ENCODE measurements around the gene PLA2G4B. TPM values are rescaled to one million over a fixed set of nuclear protein-coding genes. Genes with fewer than 3 reads are reported as not detected.
A peak's percentile ranks its signal among the peaks of the same experiment; 100 is the strongest.

The PLA2G4B gene, protein sequence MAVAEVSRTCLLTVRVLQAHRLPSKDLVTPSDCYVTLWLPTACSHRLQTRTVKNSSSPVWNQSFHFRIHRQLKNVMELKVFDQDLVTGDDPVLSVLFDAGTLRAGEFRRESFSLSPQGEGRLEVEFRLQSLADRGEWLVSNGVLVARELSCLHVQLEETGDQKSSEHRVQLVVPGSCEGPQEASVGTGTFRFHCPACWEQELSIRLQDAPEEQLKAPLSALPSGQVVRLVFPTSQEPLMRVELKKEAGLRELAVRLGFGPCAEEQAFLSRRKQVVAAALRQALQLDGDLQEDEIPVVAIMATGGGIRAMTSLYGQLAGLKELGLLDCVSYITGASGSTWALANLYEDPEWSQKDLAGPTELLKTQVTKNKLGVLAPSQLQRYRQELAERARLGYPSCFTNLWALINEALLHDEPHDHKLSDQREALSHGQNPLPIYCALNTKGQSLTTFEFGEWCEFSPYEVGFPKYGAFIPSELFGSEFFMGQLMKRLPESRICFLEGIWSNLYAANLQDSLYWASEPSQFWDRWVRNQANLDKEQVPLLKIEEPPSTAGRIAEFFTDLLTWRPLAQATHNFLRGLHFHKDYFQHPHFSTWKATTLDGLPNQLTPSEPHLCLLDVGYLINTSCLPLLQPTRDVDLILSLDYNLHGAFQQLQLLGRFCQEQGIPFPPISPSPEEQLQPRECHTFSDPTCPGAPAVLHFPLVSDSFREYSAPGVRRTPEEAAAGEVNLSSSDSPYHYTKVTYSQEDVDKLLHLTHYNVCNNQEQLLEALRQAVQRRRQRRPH
- total RNA-seq, result 23.6 TPM

DNA sequence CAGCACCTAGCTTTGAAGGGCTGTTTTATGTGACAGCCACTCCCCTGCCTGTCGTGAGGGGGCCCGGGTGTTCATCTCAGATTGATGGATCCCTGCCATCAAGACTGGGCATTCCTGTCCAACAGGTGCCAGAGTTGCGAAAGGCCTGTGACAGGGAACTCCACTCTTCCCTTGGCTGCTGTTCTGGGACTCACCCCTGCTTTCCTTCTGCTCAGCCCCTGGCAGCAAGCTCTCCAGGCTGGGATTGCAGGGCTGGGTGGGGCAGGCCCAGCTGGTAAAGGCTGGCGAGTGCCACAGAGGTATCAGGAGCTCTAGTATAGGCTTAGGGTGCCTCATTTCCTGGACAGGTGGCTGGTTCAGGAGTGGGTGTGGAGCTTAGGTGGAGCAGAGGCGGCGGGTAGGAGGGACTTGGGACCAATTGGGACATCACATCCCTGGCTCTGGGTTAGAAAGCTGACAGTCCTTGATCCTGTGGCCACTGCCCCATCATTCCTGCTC is at the start of gene PLA2G4B:
TSS of gene PLA2G4B (plus strand) at position 448 of the 498 bp plus-strand sequence. CDS start 67 bp downstream, outside the sequence.
- ATAC-seq, result peak; percentile 91

DNA sequence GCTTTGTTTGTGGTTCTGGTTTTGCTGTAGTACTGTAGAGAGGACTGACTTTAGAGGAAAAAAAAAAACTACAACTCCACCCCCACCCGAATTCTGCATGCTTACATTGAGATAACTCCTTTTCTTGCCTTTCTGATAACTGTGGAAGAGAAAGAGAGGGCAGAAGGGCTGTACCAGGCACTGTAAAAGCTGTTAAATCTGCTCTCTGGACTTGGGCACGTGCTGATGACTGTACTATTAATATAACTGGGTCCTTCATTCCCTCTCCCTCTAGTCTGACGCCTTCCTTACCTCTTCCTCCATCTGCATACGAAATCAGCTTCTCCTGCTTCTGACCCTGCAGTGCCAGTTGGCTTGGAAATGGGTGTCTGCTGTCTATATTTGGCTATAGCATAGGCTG is 49.4 kb upstream of the PLA2G4B start:
- ATAC-seq, result no peak

DNA sequence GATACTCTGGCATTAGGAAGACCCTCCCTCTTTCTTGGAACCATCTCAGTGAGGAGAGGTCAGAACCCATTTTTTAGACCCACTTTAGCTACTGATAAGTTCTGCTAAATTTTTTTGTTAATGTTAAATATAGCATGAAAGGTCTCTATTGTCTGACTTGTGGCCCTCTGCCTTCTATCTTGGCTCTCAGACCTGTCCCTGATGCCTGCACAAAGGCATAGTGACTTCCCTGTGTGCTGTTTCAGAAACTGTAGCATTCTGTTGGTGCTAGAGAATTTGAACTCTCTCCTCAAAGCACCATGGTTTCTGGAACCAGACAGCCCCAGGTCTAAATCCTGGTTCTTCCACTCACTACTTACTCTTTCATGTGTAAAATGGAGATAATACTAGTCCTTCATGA is 49.0 kb upstream of the PLA2G4B start:
- ATAC-seq, result no peak

DNA sequence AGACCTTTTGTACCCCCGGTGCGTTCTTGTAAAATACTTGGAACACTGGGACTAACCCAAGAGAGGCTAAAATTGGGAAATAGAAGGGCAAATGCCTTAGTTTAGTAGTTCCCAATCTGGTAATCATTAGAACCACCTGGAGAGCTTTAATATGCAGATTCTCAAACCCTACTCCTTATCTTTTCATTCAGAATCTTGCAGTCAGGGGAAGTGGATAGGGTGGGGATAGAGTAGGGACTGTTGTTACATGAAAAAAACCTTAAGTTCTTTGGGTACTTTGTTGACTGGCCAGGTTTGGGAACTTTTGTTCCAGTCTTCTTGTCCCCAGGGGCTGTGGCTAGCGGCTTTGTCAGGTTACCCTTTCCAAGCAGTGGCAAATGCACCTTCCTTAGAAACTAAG is 48.5 kb upstream of the PLA2G4B start:
- ATAC-seq, result no peak

DNA sequence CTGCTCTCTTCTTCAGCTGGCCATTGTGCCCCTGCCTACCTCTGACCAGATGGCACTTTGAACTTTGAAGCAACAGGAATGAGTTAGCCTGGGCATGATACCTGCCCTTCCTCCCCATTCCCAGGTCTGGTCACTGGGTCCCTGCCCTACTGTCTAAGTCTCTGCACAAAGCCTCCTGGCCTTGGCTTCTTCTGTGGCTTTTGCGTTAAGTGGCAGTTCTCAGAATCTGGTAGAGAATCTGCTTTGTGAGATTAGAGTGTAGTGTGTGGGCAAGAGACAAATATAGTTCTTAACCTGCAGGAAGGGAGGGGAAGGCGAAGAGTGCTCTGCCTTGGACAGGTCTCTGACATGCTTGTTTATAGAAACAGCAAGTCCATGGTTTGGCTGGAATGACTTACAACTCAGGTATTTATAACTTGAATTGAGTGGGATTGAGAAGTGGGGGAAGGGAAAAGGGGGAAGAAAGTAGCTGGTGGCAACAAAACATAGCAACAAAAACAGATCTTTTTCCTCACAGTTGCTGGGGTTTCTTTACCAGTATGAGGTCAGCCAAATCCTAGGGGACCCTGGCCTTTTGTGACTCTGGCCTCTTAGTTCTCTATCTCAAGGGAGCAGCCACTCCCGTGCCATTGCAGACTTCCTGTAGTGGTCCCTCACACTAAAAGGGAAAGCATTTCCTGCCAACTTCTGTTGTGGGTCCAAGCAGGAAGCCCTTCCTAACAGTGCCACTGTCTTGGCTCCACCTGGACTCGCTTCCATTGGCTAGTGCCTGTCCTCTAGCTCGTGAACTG is 47.7 kb upstream of the PLA2G4B start:
- ATAC-seq, result peak; percentile 37

DNA sequence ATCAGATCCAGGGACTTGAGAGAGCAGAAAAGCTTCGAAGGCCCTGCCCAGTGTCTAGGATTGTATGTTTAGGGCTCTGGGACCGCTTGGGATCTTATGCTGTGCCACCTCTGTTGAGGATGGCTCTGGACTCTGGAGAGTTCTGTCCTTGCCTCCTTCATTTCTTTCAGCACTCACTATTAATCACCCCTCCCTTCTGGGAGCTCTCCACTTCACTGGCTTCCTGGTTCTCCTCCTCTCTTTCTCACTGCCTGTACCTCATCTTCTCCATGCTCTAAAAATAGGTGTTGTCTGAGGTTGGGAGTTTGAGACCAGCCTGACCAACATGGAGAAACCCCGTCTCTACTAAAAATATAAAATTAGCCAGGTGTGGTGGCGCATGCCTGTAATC is 47.1 kb upstream of the PLA2G4B start:
- no peak for ATAC-seq

DNA sequence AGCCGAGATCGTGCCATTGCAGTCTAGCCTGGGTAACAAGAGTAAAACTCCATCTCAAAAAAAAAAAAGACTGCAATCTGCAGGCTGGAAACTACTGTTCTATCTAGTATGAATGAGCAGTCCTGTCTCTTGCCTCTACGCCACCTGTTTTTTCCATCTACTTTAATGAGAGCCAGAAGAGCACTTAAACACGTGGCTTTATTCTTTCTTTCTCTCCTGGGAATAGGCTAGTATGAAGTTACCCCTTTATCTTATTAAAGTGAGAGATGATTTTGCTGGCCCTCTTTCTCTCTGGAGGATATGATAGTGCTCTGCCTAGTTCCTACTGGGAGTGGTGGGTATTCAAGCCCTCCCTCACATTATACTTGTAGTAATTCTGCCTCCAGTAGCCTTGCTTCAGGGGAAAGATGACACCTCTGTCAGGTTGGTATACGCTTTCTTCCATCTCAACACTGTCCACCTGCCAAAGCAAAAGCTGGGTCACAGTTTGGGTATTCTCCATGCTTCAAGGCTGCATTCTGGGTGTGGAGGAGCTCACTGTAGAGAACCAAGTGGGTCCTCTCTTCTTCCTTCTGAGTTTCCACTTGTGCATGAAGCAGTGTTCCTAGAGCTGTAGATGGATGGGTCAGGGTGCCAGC is 46.5 kb upstream of the PLA2G4B start:
- ATAC-seq, result no peak

DNA sequence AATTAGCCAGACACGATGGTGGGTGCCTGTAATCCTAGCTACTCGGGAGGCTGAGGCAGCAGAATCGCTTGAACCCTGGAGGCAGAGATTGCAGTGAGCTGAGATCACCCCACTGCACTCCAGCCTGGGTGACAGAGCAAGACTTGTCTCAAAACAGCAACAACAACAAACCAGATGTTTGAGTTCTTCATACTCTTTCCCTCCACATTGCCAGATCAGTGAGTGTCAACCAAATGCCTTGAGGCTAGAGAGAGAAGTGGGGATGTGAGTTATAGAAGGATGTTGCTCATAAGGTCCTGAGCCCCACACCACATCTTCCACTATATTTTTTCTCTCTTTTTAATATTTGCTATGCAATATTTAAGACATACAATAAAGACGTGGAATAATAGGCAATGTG is 44.6 kb upstream of the PLA2G4B start:
- ATAC-seq, result peak; percentile 16

DNA sequence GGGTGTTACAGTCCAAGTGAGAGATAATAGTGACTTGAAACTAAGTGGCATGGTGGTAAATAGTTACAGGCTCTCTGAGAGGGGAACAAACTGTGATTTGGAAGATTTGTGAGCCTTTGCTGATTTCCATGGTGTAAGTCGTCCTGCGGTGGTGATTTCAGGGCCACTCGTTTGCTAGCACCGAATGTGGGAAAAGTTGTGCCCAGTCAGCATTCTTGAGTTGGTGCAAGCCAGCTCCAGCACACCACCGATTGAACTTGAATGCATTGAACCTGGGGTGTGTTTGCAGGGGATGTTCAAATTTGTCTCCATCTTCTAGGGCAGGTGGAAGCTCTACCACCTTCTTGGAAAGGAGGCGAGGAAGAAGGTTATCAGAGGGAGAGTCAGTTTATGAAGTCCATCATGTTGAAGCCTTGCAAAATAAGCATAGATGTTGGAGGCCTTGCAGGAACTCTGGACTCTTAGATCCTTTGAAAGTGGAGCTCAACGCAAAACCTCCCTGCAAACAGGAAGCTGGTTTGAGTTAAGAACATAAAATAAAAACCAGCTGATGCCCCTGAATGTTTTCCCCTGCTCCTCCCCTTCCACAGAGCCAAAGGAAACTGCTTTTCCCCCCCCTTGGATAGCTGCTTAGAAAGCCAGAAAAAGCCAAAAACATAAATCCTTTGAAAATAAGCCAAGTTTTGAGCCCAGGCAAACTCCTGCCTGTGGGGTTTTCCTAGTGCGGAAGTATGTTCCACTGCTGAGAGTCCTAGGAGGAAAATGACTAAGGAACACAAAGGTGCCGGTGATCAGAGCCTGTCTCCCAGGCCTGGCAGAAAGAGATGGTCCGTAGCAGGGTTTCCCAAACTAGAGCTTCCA is 42.4 kb upstream of the PLA2G4B start:
- ATAC-seq, result peak; percentile 53

DNA sequence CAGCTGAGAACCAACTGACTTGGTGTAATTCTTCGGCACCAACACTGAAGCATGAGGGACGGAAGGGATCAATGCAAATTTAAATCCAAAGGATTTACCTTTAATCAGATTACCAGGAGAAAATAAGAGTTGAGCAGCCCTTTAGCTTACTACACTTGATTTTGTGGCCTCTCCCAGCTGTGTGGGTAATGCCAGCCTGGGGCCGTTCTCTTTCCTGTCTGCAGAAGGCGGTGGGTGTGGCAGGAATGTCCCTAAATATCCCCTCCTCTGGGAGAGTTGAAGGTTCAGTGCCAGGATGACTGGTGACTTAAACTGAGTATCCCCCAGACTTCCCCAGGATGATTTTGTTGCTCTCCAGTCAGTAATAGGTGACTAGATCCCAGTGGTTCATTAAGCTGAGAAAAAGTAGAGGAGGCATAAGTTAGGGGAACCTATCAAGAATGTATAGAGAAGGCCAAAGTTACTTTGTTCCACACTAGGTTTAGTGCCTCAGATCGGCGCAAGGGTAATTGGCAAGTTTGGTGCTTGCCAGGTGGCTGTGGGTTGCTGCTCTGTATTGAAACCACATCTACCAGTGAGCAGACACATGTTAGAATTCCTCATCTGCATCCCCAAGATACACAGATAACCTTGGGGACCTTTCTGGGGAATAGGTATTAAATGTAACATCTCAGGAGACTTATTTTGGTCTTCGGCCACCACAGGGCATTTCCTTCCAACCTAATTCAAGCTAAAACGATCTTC is 41.3 kb upstream of the PLA2G4B start:
- no peak for ATAC-seq

DNA sequence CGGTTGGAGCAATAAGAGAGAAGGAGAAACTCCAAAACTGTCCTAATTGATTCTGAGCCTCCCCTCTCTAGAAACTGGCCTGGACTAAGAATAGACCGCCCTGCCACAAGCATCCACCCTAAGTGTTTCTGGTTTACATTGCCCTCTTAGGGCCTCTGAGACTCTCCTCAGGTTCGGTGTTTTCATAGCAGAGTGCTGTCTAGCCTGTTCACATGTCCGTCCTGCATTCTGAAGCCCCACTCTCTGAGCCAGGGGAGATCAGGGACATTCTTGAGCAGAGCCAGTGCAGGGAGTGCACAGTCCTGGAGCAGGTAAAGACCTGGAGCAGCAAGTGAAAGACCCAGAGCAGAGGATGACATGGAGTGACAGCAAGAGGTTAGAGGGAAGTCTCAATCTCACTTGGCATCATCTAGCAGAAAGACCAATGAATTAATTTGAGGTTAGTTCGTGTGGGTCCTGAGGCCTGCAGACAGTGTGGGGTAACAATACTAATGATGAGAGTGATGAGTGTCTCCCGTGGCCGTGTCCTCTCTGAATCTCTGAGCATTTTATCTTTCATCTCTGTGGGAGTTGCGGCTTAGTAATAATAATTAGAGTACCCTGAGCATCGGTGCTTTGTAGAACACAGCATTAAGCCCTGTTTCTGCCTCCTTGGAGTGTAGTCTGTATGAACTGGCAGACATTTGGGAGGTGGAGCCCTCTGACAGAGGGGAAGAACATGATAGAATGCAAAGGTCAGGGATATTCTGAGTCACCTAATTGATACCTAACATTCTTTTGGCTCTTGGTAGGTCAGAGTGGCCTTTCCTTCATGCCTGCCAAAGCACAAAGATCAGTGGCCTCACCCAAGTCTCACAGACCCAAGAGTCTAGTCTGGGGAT is 39.8 kb upstream of the PLA2G4B start:
- peak; percentile 2 for ATAC-seq

DNA sequence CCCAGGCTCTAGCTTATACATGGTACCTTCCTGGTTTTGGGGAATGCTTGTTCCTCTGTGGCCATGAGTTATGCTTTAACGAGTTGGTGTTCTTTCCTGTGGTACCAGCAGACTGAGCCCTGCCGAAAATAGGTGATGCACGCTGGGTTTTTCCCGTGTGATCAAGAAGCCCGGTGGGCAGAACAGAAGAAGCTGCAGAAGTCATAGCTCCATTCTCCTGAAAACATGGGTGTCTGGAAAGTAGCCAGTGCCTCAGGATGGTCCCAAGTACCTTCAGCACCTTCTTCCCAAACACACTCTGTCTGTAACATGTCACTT is 39.2 kb upstream of the PLA2G4B start:
- ATAC-seq, result no peak

DNA sequence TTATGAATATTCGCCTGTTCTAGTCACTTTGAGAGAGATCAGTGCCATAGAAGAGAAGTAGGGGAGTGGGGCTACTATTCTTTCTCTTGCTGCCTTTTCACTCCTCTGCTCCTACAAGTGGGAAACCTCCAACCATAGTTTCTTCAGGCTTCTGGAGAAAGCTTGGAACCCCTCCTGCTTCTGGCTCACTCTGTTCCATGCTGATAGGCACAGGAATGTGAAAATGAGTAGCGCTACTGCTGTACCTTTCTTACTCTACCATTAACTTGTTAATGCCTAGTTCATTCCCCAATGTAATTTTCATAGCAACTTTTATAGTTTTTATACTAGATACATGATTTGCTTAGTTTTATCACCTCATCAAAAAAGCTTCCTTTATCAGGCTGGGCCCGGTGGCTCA is 37.5 kb upstream of the PLA2G4B start:
- ATAC-seq, result no peak

DNA sequence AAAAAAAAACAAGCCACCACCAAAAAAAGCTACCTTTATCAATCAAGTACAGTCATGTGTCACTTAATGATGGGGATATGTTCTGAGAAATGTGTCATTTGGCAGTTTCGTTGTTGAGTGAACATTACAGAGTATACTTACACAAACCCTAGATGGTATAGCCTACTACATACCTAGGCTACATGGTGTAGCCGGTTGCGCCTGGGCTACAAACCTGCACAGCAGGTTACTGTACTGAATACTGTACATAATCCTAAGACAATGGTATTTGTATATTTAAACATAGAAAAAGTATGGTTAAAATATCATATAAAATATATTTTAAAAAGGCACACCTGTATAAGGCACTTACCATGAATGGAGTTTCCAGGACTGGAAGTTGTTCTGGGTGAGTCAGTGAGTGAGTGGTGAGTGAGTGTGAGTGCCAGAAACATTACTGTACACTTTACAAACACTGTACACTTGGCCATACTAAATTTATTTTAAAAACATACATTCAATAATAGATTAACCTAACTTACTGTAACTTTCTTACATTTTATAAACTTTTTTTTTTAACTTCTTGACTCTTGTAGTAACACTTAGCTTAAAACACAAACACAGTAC is 36.7 kb upstream of the PLA2G4B start:
- ATAC-seq, result peak; percentile 78

DNA sequence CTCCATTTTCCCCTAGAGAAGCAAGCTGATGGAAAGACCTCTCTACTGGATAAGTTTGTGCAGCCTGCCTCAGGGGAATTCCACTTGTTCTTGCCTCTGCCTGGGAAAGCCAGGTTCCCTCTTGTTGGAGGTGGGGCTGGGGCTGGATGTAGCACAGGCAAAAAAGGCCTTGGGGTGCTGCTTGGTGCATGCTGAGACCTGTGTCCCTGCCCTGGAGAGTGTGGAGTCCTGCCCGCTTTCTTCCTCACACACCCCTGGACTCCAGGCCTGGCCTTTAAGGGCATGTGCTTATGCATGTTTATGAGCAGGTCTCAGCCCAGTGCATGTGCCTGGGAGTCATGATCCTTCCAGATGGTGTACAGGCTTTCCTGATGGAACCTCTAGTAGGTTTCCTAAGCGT is 34.3 kb upstream of the PLA2G4B start:
- peak; percentile 87 for ATAC-seq

DNA sequence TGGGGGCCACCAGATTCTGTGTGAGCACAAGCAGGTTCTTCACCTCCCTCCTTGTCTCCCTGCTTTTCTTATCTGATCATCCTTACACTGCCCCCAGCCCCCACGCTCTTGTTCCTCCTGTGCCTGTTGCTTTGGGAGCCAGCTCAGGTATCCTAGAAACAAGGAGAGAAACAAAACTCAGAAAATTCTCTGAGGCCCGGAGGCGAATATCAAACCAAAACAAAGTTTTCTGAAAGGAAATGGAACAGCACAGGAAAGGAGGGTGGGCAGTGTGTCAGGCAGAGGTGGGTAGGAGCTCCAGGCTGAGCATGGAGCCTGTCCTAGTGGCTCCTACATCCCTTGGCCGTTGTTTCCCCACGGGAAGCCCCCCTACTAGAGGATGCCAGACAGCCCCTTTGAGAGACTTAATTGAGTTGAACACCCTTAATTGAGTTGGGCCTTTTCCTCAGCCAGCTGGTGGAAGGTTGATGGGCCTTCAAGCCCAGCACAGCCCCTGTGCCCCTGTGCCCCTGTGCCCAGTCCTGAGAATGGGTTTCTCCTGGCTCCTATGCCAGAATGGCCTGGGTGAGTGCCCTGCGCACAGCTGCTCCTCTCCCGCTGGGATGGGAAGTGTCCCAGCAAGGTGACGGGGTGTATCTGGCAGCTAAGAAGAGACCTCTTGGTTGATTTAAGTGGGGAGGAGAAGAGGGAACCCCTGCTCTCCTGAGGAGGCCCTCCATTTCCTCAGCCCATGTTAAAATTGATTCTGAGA is 33.6 kb upstream of the PLA2G4B start:
- no peak for ATAC-seq

DNA sequence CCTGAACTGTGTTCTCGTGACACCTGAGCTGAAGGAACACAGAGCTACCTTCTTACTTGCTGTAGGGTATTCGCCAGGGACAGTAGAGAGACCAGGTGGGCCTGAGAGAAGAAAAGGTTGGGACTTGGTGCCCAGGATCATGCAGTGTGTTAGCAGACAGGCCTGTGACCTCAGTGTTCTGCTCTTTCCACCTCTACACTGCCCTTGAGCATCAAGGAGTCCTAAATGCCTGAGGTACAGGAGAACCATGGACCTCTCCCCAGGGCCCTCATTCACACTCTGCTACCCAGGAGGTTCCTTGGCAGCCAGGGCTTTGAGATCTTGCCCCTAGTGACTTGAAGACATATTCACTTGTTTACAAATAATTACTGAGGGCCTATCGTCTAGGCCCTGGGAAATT is 32.9 kb upstream of the PLA2G4B start:
- no peak for ATAC-seq
